K562 (cell line): ENCODE results near the gene VILL. TPM values are rescaled to one million over a fixed set of nuclear protein-coding genes. Genes with fewer than 3 reads are reported as not detected.

Experiments
- CEBPG ChIP-seq, 3 experiments: fragments of 200-800 bp in 1 of 3; sonication (Bioruptor generic) in 1 of 3; sonication (generic) in 1 of 3; formaldehyde crosslinking in 1 of 3; IDR thresholded peaks in 2 of 3; conservative IDR thresholded peaks in 1 of 3; 2 replicates each; pipeline versions ENCODE4 v1.6.1 to v1.8.0; 2016 to 2022; ENCODE audit warnings: missing compliant biosample characterization in 2 of 3, missing genetic modification characterization in 2 of 3, mild to moderate bottlenecking in 1 of 3, missing genetic modification reagents in 1 of 3
- CREB3L1 ChIP-seq: fragments of 450-650 bp; IDR thresholded peaks from 2 replicates; pipeline ENCODE4 v1.6.1; 2014; ENCODE audit warnings: low read depth, mild to moderate bottlenecking, moderate library complexity, borderline replicate concordance
- MIER1 ChIP-seq: fragments of 450-650 bp; IDR thresholded peaks from 2 replicates; pipeline ENCODE4 v1.6.1; 2016; ENCODE audit warnings: antibody characterized with exemption, mild to moderate bottlenecking, low read depth
- MTA1 ChIP-seq: fragments of 450-650 bp; IDR thresholded peaks from 2 replicates; pipeline ENCODE4 v1.6.1; 2017; ENCODE audit warnings: borderline replicate concordance
- PTTG1 ChIP-seq: fragments of 450-650 bp; IDR thresholded peaks from 2 replicates; pipeline ENCODE4 v1.6.1; 2016; ENCODE audit warnings: low read depth, mild to moderate bottlenecking, missing genetic modification characterization, missing compliant biosample characterization
- ZNF398 ChIP-seq: fragments of 250-450 bp; sonication (Bioruptor Pico); IDR thresholded peaks from 2 replicates; pipeline ENCODE4 v1.8.0; 2021; ENCODE audit warnings: moderate library complexity, mild to moderate bottlenecking, inconsistent platforms
- polyA plus RNA-seq, 8 experiments: library from polyadenylated mRNA; depleted of rRNA in 4 of 8; stranded (reverse) in 5 of 8; unstranded in 3 of 8; fragments of >200 nt; fragmentation: Nextera tagmentation in 2 of 8; fragmentation: Illumina TruSeq in 1 of 8; extraction: Ambion mirVana in 2 of 8; extraction: Trizol in 1 of 8; gene quantifications; 2 replicates each; pipeline versions ENCODE4 v1.2.1 to v1.2.3, GENCODE V29; 2011 to 2014; ENCODE audit warnings: inconsistent platforms in 1 of 8, missing spikeins in 1 of 8
- total RNA-seq, 7 experiments: library from RNA; depleted of rRNA in 6 of 7; stranded (reverse); fragments of >200 nt in 6 of 7; fragmentation: Illumina TruSeq in 2 of 7; extraction: Trizol in 2 of 7; gene quantifications; 2 replicates each; pipeline versions ENCODE4 v1.2.1 to v1.2.3, GENCODE V29; 2011 to 2021; ENCODE audit warnings: low replicate concordance in 1 of 7
- TF ChIP-seq, protein P1 (sequence below): sonication (generic); formaldehyde crosslinking; IDR thresholded peaks from 2 replicates; pipeline ENCODE4 v1.8.0; 2022; ENCODE audit warnings: mild to moderate bottlenecking, missing genetic modification reagents
- TF ChIP-seq, protein P2 (sequence below), 2 experiments: fragments of 450-650 bp; IDR thresholded peaks; 2 replicates each; pipeline ENCODE4 v1.6.1; 2016; ENCODE audit warnings: mild to moderate bottlenecking in 2 of 2, borderline replicate concordance in 1 of 2, low read depth in 1 of 2, moderate library complexity in 1 of 2

The VILL gene
- total and polyA plus RNA-seq, 9 of the 15 experiments (the other 6 are each of a cell fraction or from before 2014, with no cell fraction given) = 0.11 to 16.0 (median 8.8) TPM

GRCh38 chr3:37993820-37994638 lies 3.4 kb downstream of the VILL start (continued):
- TF ChIP-seq, protein P1, sequence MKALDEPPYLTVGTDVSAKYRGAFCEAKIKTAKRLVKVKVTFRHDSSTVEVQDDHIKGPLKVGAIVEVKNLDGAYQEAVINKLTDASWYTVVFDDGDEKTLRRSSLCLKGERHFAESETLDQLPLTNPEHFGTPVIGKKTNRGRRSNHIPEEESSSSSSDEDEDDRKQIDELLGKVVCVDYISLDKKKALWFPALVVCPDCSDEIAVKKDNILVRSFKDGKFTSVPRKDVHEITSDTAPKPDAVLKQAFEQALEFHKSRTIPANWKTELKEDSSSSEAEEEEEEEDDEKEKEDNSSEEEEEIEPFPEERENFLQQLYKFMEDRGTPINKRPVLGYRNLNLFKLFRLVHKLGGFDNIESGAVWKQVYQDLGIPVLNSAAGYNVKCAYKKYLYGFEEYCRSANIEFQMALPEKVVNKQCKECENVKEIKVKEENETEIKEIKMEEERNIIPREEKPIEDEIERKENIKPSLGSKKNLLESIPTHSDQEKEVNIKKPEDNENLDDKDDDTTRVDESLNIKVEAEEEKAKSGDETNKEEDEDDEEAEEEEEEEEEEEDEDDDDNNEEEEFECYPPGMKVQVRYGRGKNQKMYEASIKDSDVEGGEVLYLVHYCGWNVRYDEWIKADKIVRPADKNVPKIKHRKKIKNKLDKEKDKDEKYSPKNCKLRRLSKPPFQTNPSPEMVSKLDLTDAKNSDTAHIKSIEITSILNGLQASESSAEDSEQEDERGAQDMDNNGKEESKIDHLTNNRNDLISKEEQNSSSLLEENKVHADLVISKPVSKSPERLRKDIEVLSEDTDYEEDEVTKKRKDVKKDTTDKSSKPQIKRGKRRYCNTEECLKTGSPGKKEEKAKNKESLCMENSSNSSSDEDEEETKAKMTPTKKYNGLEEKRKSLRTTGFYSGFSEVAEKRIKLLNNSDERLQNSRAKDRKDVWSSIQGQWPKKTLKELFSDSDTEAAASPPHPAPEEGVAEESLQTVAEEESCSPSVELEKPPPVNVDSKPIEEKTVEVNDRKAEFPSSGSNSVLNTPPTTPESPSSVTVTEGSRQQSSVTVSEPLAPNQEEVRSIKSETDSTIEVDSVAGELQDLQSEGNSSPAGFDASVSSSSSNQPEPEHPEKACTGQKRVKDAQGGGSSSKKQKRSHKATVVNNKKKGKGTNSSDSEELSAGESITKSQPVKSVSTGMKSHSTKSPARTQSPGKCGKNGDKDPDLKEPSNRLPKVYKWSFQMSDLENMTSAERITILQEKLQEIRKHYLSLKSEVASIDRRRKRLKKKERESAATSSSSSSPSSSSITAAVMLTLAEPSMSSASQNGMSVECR (CRISPR knock-in tag) = peak; percentile 86
- TF ChIP-seq ZNF398 (no peak), MTA1 (peak; percentile 53; the same call in 1 of the 2 replicates), PTTG1 (tag) (no peak), MIER1 (peak; percentile 55; the same call in 1 of the 2 replicates), CREB3L1 (peak; percentile 93), CEBPG (CRISPR knock-in tag; IDR thresholded peaks at IDR 0.05) (no peak), CEBPG (tag; conservative IDR thresholded peaks at IDR 0.05 in 1 of 2, IDR thresholded peaks at IDR 0.05 in 1 of 2) (peak in 1 of 2 experiments; percentile 70; a peak in 2 of 4 replicates)
- TF ChIP-seq, protein P2, sequence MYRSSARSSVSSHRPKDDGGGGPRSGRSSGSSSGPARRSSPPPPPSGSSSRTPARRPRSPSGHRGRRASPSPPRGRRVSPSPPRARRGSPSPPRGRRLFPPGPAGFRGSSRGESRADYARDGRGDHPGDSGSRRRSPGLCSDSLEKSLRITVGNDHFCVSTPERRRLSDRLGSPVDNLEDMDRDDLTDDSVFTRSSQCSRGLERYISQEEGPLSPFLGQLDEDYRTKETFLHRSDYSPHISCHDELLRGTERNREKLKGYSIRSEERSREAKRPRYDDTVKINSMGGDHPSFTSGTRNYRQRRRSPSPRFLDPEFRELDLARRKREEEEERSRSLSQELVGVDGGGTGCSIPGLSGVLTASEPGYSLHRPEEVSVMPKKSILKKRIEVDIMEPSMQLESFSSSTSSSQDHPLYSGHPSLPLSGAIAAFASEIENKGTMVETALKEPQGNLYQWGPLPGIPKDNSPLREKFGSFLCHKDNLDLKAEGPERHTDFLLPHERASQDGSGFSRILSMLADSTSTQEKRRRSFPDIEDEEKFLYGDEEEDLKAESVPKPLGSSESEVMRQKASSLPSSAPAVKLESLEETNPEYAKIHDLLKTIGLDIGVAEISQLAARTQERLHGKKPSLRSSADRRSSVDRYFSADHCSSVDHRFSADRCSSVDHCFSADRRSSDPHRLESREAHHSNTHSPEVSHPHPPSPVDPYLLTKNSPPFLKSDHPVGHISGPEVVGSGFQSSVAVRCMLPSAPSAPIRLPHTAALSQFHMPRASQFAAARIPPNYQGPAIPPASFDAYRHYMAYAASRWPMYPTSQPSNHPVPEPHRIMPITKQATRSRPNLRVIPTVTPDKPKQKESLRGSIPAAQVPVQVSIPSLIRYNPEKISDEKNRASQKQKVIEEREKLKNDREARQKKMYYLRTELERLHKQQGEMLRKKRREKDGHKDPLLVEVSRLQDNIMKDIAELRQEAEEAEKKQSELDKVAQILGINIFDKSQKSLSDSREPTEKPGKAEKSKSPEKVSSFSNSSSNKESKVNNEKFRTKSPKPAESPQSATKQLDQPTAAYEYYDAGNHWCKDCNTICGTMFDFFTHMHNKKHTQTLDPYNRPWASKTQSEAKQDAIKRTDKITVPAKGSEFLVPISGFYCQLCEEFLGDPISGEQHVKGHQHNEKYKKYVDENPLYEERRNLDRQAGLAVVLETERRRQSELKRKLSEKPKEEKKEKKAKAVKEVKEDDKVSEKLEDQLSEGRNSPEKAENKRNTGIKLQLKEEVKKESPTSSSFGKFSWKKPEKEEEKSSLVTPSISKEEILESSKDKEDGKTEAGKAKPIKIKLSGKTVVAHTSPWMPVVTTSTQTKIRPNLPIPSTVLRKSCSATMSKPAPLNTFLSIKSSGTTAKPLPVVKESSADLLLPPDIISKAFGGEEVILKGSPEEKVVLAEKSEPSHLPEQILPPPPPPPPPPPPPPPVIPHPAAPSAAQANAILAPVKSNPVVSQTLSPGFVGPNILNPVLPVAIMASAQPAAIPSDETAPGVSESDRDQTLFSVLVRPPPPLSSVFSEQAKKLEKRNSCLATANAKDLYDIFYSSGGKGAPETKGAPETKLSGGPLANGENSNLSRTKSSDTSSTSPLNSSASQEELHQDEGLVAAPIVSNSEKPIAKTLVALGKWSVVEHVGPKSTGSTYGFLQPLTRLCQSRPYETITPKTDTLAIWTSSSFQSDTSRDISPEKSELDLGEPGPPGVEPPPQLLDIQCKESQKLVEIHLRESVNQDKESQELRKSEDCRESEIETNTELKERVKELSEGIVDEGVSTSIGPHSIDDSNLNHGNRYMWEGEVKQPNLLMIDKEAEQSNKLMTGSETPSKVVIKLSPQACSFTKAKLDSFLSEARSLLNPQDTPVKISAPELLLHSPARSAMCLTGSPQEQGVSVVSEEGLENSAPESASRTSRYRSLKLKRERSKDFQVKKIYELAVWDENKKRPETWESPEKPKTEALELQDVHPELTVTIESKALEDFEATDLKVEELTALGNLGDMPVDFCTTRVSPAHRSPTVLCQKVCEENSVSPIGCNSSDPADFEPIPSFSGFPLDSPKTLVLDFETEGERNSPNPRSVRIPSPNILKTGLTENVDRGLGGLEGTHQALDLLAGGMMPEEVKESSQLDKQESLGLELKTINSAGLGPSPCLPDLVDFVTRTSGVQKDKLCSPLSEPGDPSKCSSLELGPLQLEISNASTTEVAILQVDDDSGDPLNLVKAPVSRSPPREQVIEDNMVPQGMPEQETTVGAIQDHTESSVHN (IDR thresholded peaks at IDR 0.05; ENCODE audit: borderline replicate concordance in 1 of 2, low read depth in 1 of 2) = peak in 1 of 2 experiments; percentile 14; a peak in 1 of 4 replicates
